ENCODE data around the gene CDH22.

CDH22 gene

GRCh38 chr20:46277602-46278001, 30.7 kb downstream of the CDH22 start:
- H3K4me3 ChIP-seq (replicated peaks; ENCODE audit: low read depth, low read length): no peak overlapping the region
- TF ChIP-seq CTCF (IDR thresholded peaks at IDR 0.05; ENCODE audit: low read length, missing control alignments): no peak
- DNase-seq (ENCODE audit: low read depth): no peak

- TF ChIP-seq CTCF (IDR thresholded peaks at IDR 0.05; ENCODE audit: low read length, missing control alignments): no peak
- DNase-seq (ENCODE audit: low read depth): no peak
- no peak overlapping the region for H3K4me3 ChIP-seq (replicated peaks; ENCODE audit: low read depth, low read length)
Observed at GRCh38 chr20:46276531-46276930, 31.8 kb downstream of the CDH22 start.

GRCh38 chr20:46275091-46275490, 33.2 kb downstream of the CDH22 start:
- DNase-seq (ENCODE audit: low read depth): no peak
- H3K4me3 ChIP-seq (replicated peaks; ENCODE audit: low read depth, low read length): no peak overlapping the region
- TF ChIP-seq CTCF (IDR thresholded peaks at IDR 0.05; ENCODE audit: low read length, missing control alignments): no peak

- DNase-seq (ENCODE audit: low read depth): no peak
- no peak for TF ChIP-seq CTCF (IDR thresholded peaks at IDR 0.05; ENCODE audit: low read length, missing control alignments)
- H3K4me3 ChIP-seq (replicated peaks; ENCODE audit: low read depth, low read length): no peak overlapping the region
Observed at GRCh38 chr20:46273717-46274116, 34.6 kb downstream of the CDH22 start.

- no peak for TF ChIP-seq CTCF (IDR thresholded peaks at IDR 0.05; ENCODE audit: low read length, missing control alignments)
- DNase-seq (ENCODE audit: low read depth): no peak
- no peak overlapping the region for H3K4me3 ChIP-seq (replicated peaks; ENCODE audit: low read depth, low read length)
Observed at GRCh38 chr20:46272389-46273047, 35.8 kb downstream of the CDH22 start.

- TF ChIP-seq CTCF (IDR thresholded peaks at IDR 0.05; ENCODE audit: low read length, missing control alignments): no peak
- H3K4me3 ChIP-seq (replicated peaks; ENCODE audit: low read depth, low read length): no peak overlapping the region
- DNase-seq (ENCODE audit: low read depth): no peak
Observed at GRCh38 chr20:46270977-46271744, 37.1 kb downstream of the CDH22 start.

Measured in fibroblast of pulmonary artery (primary cell).